Loucy (cell line): ENCODE measurements around the gene UPK3BL1.
"Not testable (repeated sequence)": the region's sequence is repeated elsewhere in the genome, so short reads cannot be mapped to it uniquely, and the experiment has no call there.

Experiments
- CTCF ChIP-seq: fragments of 200-600 bp; sonication (generic); conservative IDR thresholded peaks from 2 replicates; pipeline ENCODE4 v1.5.1; 2014; ENCODE audit warnings: mild to moderate bottlenecking, antibody characterized with exemption, low read length
- EZH2phosphoT487 ChIP-seq: fragments of 200-600 bp; IDR thresholded peaks from 2 replicates; pipeline ENCODE4 v1.6.1; 2018; ENCODE audit warnings: antibody characterized with exemption, mild to moderate bottlenecking, moderate library complexity, borderline replicate concordance

- TF ChIP-seq CTCF, EZH2phosphoT487: not testable (repeated sequence)
These were observed 31.4 kb downstream of the UPK3BL1 start for GRCh38 chr7:102611013-102611674.
